Keratinocyte (primary cell): Measurements from ENCODE around the gene SLC41A1. TPM values are rescaled to one million over a fixed set of nuclear protein-coding genes. Genes with fewer than 3 reads are reported as not detected.

Experiments used
- DNase-seq: peaks from one replicate; pipeline ENCODE4 v3.0.0-alpha.2; 2011; ENCODE audit warnings: low read depth, missing footprints, low spot score
- FAIRE-seq: peaks from 2 replicates; lab custom pipeline; 2011; peaks lifted over from hg19 to GRCh38; lab: Jason Lieb, UNC
- H2AFZ ChIP-seq: 2 replicates; pipeline ENCODE4 v1.6.0; 2012; ENCODE audit warnings: low read length, control low read depth, inconsistent platforms; ENCODE audit not compliant: control insufficient read depth
- H3K27ac ChIP-seq: 2 replicates; pipeline ENCODE4 v1.5.1; 2011; ENCODE audit warnings: low read length; ENCODE audit not compliant: control insufficient read depth, insufficient read depth
- H3K27me3 ChIP-seq: 3 replicates; pipeline ENCODE4 v1.6.0; 2011; ENCODE audit warnings: low read length; ENCODE audit not compliant: control insufficient read depth, insufficient read depth; ENCODE audit errors: extremely low read depth
- H3K36me3 ChIP-seq, 2 experiments: 2 replicates in 1 of 2; 3 replicates in 1 of 2; pipeline ENCODE4 v1.5.1; 2011; ENCODE audit warnings: low read length in 2 of 2, mild to moderate bottlenecking in 1 of 2; ENCODE audit not compliant: control insufficient read depth in 2 of 2, insufficient read depth in 2 of 2; ENCODE audit errors: extremely low read depth in 1 of 2
- H3K4me1 ChIP-seq: 3 replicates; pipeline ENCODE4 v1.5.1; 2011; ENCODE audit warnings: low read length; ENCODE audit not compliant: control insufficient read depth, insufficient read depth; ENCODE audit errors: extremely low read depth
- H3K4me2 ChIP-seq: 3 replicates; pipeline ENCODE4 v1.6.0; 2011; ENCODE audit warnings: low read depth, low read length; ENCODE audit not compliant: control insufficient read depth, insufficient read depth; ENCODE audit errors: extremely low read depth
- H3K4me3 ChIP-seq, 3 experiments: fragments of 200-600 bp in 1 of 3; sonication (generic) in 1 of 3; 2 replicates in 2 of 3; 3 replicates in 1 of 3; pipeline ENCODE4 v1.5.1; 2011 to 2016; ENCODE audit warnings: low read length in 3 of 3, mild to moderate bottlenecking in 3 of 3, control low read depth in 2 of 3, inconsistent platforms in 1 of 3, low read depth in 1 of 3, mixed read lengths in 1 of 3, mixed run types in 1 of 3, moderate library complexity in 1 of 3; ENCODE audit not compliant: control insufficient read depth in 2 of 3, insufficient read depth in 2 of 3; ENCODE audit errors: extremely low read depth in 1 of 3
- H3K79me2 ChIP-seq: 2 replicates; pipeline ENCODE4 v1.6.0; 2012; ENCODE audit warnings: low read length; ENCODE audit not compliant: control insufficient read depth, insufficient read depth
- H3K9ac ChIP-seq: 3 replicates; pipeline ENCODE4 v1.6.0; 2011; ENCODE audit warnings: low read length; ENCODE audit not compliant: control insufficient read depth, insufficient read depth; ENCODE audit errors: extremely low read depth
- H3K9me1 ChIP-seq: 3 replicates; pipeline ENCODE4 v1.6.0; 2011; ENCODE audit warnings: low read length; ENCODE audit not compliant: control insufficient read depth, insufficient read depth; ENCODE audit errors: extremely low read depth
- H3K9me3 ChIP-seq: 2 replicates; pipeline ENCODE4 v1.5.1; 2012; ENCODE audit warnings: low read depth, low read length; ENCODE audit not compliant: control insufficient read depth
- H4K20me1 ChIP-seq: 3 replicates; pipeline ENCODE4 v1.6.0; 2011; ENCODE audit warnings: low read length; ENCODE audit not compliant: control insufficient read depth, insufficient read depth; ENCODE audit errors: extremely low read depth
- CTCF ChIP-seq, 3 experiments: IDR thresholded peaks in 1 of 3; conservative IDR thresholded peaks in 1 of 3; optimal IDR thresholded peaks in 1 of 3; 2 replicates in 2 of 3; 3 replicates in 1 of 3; pipeline versions ENCODE3 to v1.5.1; 2011; ENCODE audit warnings: low read length in 3 of 3, mild to moderate bottlenecking in 3 of 3, moderate library complexity in 2 of 3, control low read depth in 1 of 3, inconsistent platforms in 1 of 3; ENCODE audit not compliant: insufficient read depth in 2 of 3; ENCODE audit errors: extremely low read depth in 1 of 3
- EZH2 ChIP-seq: IDR thresholded peaks from one replicate; pipeline ENCODE4 v1.6.1; 2012; ENCODE audit warnings: inconsistent platforms, mild to moderate bottlenecking, low read length, moderate library complexity
- dilution Hi-C: fragments of 300-500 bp; cut with MboI; formaldehyde crosslinking; loops from one replicate; pipeline ENCODE4 v1.7.0; 2020; ENCODE audit warnings: low sequenced_read_pairs; ENCODE audit not compliant: extremely low pct_ligation_motif_present
- polyA plus RNA-seq, 5 experiments: library from polyadenylated mRNA; depleted of rRNA in 3 of 5; stranded (reverse) in 3 of 5; stranded (forward) in 1 of 5; unstranded in 1 of 5; fragments of >200 nt; gene quantifications; 1 replicate in 1 of 5; 2 replicates in 3 of 5; 3 replicates in 1 of 5; pipeline versions ENCODE4 v1.2.1 to v1.2.3, GENCODE V29; 2011 to 2012; ENCODE audit warnings: missing spikeins in 2 of 5, low read depth in 1 of 5, low replicate concordance in 1 of 5

SLC41A1 gene
- polyA plus RNA-seq, 1 donor (not counting 4 experiments of a cell fraction or from before 2014, with no cell fraction given) = 21.7 TPM

- dilution Hi-C loops = no loop called here
- H3K36me3 ChIP-seq = peaks cover 0 to 1% of the 10 kb centered on the region in 2 experiments
- H3K9me1 ChIP-seq = no peaks in the 10 kb centered on the region
- no peaks in the 10 kb centered on the region for H3K79me2 ChIP-seq
- no peaks in the 10 kb centered on the region for H3K4me1 ChIP-seq
- no peaks in the 10 kb centered on the region for H3K9me3 ChIP-seq
- no peak overlapping the region for H3K4me2 ChIP-seq
- no peak overlapping the region for H3K9ac ChIP-seq
- no peak for TF ChIP-seq CTCF (optimal IDR thresholded peaks at IDR 0.05 in 1 of 3, IDR thresholded peaks at IDR 0.05 in 1 of 3, conservative IDR thresholded peaks at IDR 0.05 in 1 of 3; ENCODE audit: extremely low read depth in 1 of 3, insufficient read depth in 2 of 3, low read length in 3 of 3)
- no peak for TF ChIP-seq EZH2
- no peaks in the 10 kb centered on the region for H4K20me1 ChIP-seq
- no peak overlapping the region for H3K27ac ChIP-seq
- FAIRE-seq (no peak), DNase-seq (no peak)
- no peaks in the 10 kb centered on the region for H3K27me3 ChIP-seq
- no peak overlapping the region for H3K4me3 ChIP-seq
- H2AFZ ChIP-seq = no peak overlapping the region
Measured at GRCh38 chr1:205786601-205787000, 26.4 kb downstream of the SLC41A1 start.

- H3K27ac ChIP-seq = no peak overlapping the region
- no peak for FAIRE-seq
- no peaks in the 10 kb centered on the region for H3K27me3 ChIP-seq
- no peaks in the 10 kb centered on the region for H3K79me2 ChIP-seq
- no peak overlapping the region for H3K4me2 ChIP-seq
- H2AFZ ChIP-seq = no peak overlapping the region
- H3K4me3 ChIP-seq = no peak overlapping the region
- H3K9ac ChIP-seq = no peak overlapping the region
- H3K36me3 ChIP-seq = no peaks in the 10 kb centered on the region
- H3K4me1 ChIP-seq = no peaks in the 10 kb centered on the region
- no peaks in the 10 kb centered on the region for H3K9me3 ChIP-seq
- no peak for DNase-seq
- dilution Hi-C loops = no loop called here
- H3K9me1 ChIP-seq = no peaks in the 10 kb centered on the region
- TF ChIP-seq EZH2 = no peak
- TF ChIP-seq CTCF (optimal IDR thresholded peaks at IDR 0.05 in 1 of 3, IDR thresholded peaks at IDR 0.05 in 1 of 3, conservative IDR thresholded peaks at IDR 0.05 in 1 of 3; ENCODE audit: extremely low read depth in 1 of 3, insufficient read depth in 2 of 3, low read length in 3 of 3) = no peak
- H4K20me1 ChIP-seq = no peaks in the 10 kb centered on the region
Measured at GRCh38 chr1:205785446-205785845, 27.6 kb downstream of the SLC41A1 start.
